IMR-90 (cell line): ENCODE results near the gene WWC1. TPM values are rescaled to one million over a fixed set of nuclear protein-coding genes. Genes with fewer than 3 reads are reported as not detected.

Source experiments
- ATAC-seq: fragments of 200-7000 bp; cut with Tn5 transposase; 2 replicates; pipeline ENCODE4 v1.9.1; 2020; ENCODE audit warnings: low read depth, mild to moderate bottlenecking, moderate library complexity
- BruUV-seq: library from RNA; stranded (reverse); fragments of 400-500 nt; replicated peaks from 2 replicates; lab custom pipeline; 2021; lab: Mats Ljungman, UMichigan
- CTCF ChIA-PET: fragments of 300-600 bp; formaldehyde crosslinking; extraction: SDS; loops from one replicate; lab custom pipeline; 2021; ENCODE audit warnings: antibody characterized with exemption; lab: Yijun Ruan, JAX
- POLR2A ChIA-PET: fragments of 300-600 bp; sonication (Branson Sonifier 250); formaldehyde crosslinking; loops from one replicate; lab custom pipeline; 2022; ENCODE audit warnings: antibody characterized with exemption; ENCODE audit not compliant: unreplicated experiment; lab: Charles Lee
- DNase-seq: peaks from one replicate; pipeline ENCODE4 v3.0.0; 2013
- H2AFZ ChIP-seq: replicated peaks from 2 replicates; pipeline ENCODE3; 2013; ENCODE audit warnings: low read length, mild to moderate bottlenecking; ENCODE audit not compliant: poor library complexity
- H2AK5ac ChIP-seq: 2 replicates; pipeline ENCODE4 v1.6.1; 2013; ENCODE audit warnings: low read depth, low read length, inconsistent platforms
- H2AK9ac ChIP-seq: replicated peaks from 2 replicates; pipeline ENCODE3; 2013; ENCODE audit warnings: mild to moderate bottlenecking, low read depth, low read length, moderate library complexity; ENCODE audit not compliant: poor library complexity
- H2BK120ac ChIP-seq: 2 replicates; pipeline ENCODE4 v1.6.1; 2013; ENCODE audit warnings: low read depth, low read length, inconsistent platforms
- H2BK15ac ChIP-seq: 3 replicates; pipeline ENCODE4 v1.6.1; 2013; ENCODE audit warnings: low read depth, low read length, inconsistent platforms
- H2BK20ac ChIP-seq: 2 replicates; pipeline ENCODE4 v1.6.1; 2013; ENCODE audit warnings: low read depth, mild to moderate bottlenecking, inconsistent platforms, low read length, moderate library complexity
- H2BK5ac ChIP-seq: 2 replicates; pipeline ENCODE4 v1.6.1; 2013; ENCODE audit warnings: mild to moderate bottlenecking, low read depth, low read length, inconsistent platforms; ENCODE audit not compliant: poor library complexity, severe bottlenecking
- H3K14ac ChIP-seq: replicated peaks from 2 replicates; pipeline ENCODE4 v1.6.1; 2013; ENCODE audit warnings: low read depth, low read length, inconsistent platforms
- H3K18ac ChIP-seq: 2 replicates; pipeline ENCODE4 v1.6.1; 2013; ENCODE audit warnings: low read depth, low read length, control low read depth
- H3K23ac ChIP-seq: 2 replicates; pipeline ENCODE4 v1.6.1; 2013; ENCODE audit warnings: low read depth, low read length, inconsistent platforms
- H3K27ac ChIP-seq: 2 replicates; pipeline ENCODE4 v1.5.1; 2013; ENCODE audit warnings: mild to moderate bottlenecking, control low read depth, low read length; ENCODE audit not compliant: insufficient read depth
- H3K27me3 ChIP-seq: 2 replicates; pipeline ENCODE4 v1.6.1; 2013; ENCODE audit warnings: low read length; ENCODE audit not compliant: control insufficient read depth, insufficient read depth
- H3K36me3 ChIP-seq: 2 replicates; pipeline ENCODE4 v1.6.1; 2013; ENCODE audit warnings: low read length, mixed read lengths; ENCODE audit not compliant: control insufficient read depth, insufficient read depth
- H3K4ac ChIP-seq: 2 replicates; pipeline ENCODE4 v1.6.1; 2013; ENCODE audit warnings: low read depth, low read length, inconsistent platforms
- H3K4me1 ChIP-seq: 2 replicates; pipeline ENCODE4 v1.6.1; 2013; ENCODE audit warnings: low read length, mixed read lengths; ENCODE audit not compliant: control insufficient read depth, insufficient read depth
- H3K4me2 ChIP-seq: 2 replicates; pipeline ENCODE4 v1.6.1; 2013; ENCODE audit warnings: low read depth, mild to moderate bottlenecking, control low read depth, low read length, moderate library complexity
- H3K4me3 ChIP-seq: 2 replicates; pipeline ENCODE4 v1.5.1; 2013; ENCODE audit warnings: low read depth, mild to moderate bottlenecking, control low read depth, low read length, moderate library complexity; ENCODE audit not compliant: insufficient read depth
- H3K56ac ChIP-seq: 2 replicates; pipeline ENCODE4 v1.6.1; 2013; ENCODE audit warnings: low read length, inconsistent platforms; ENCODE audit not compliant: insufficient read depth; ENCODE audit errors: extremely low read depth
- H3K79me1 ChIP-seq, 2 experiments: 2 replicates each; pipeline ENCODE4 v1.6.1; 2013; ENCODE audit warnings: low read length in 2 of 2, inconsistent platforms in 1 of 2, low read depth in 1 of 2
- H3K9ac ChIP-seq: 2 replicates; pipeline ENCODE4 v1.6.1; 2013; ENCODE audit warnings: low read depth, low read length, control low read depth
- H3K9me1 ChIP-seq: 2 replicates; pipeline ENCODE4 v1.6.1; 2013; ENCODE audit warnings: low read length, inconsistent platforms; ENCODE audit not compliant: insufficient read depth
- H3K9me3 ChIP-seq: 2 replicates; pipeline ENCODE4 v1.6.1; 2013; ENCODE audit warnings: low read length; ENCODE audit not compliant: control insufficient read depth, insufficient read depth
- H4K20me1 ChIP-seq: 2 replicates; pipeline ENCODE4 v1.6.1; 2013; ENCODE audit warnings: low read length, inconsistent platforms; ENCODE audit not compliant: insufficient read depth
- H4K5ac ChIP-seq: 2 replicates; pipeline ENCODE4 v1.6.1; 2013; ENCODE audit warnings: mild to moderate bottlenecking, low read depth, low read length, control low read depth
- H4K8ac ChIP-seq, 2 experiments: 2 replicates each; pipeline ENCODE4 v1.6.1; 2013; ENCODE audit warnings: low read depth in 2 of 2, low read length in 2 of 2, control low read depth in 1 of 2, inconsistent platforms in 1 of 2
- H4K91ac ChIP-seq: 2 replicates; pipeline ENCODE4 v1.6.1; 2013; ENCODE audit warnings: low read depth, low read length, inconsistent platforms; ENCODE audit not compliant: insufficient read depth
- FOS ChIP-seq: fragments of 150-350 bp; IDR thresholded peaks from 2 replicates; pipeline ENCODE4 v1.6.1; 2016; ENCODE audit warnings: low read depth, low read length
- WGBS, 2 experiments: methylation state at CpG; one replicate each; pipeline versions ENCODE4 v1.1.5 to v1.1.7; 2013; ENCODE audit warnings: missing lambda C conversion rate in 2 of 2; ENCODE audit not compliant: insufficient read length in 1 of 2; ENCODE audit errors: extremely low coverage in 2 of 2; 5-methylcytosine and 5-hydroxymethylcytosine counted together
- dilution Hi-C: fragments of 300-500 bp; cut with HindIII; formaldehyde crosslinking; loops from one replicate; pipeline ENCODE4 v1.14.3; 2018; ENCODE audit warnings: low sequenced_read_pairs; ENCODE audit not compliant: unreplicated experiment
- in situ Hi-C: fragments of 300-500 bp; cut with MboI; formaldehyde crosslinking; loops from 3 replicates; pipeline ENCODE4 v1.14.3; 2019; ENCODE audit warnings: low sequenced_read_pairs, inconsistent platforms, mixed read lengths
- intact Hi-C: fragments of 100-400 bp; cut with micrococcal nuclease; formaldehyde crosslinking; loops from 2 replicates; pipeline ENCODE4 v1.10.0; 2022
- polyA plus RNA-seq, 3 experiments: library from polyadenylated mRNA; depleted of rRNA; stranded (reverse); fragments of >200 nt; gene quantifications; 2 replicates each; pipeline ENCODE4 v1.2.3, GENCODE V29; 2012; ENCODE audit warnings: low replicate concordance in 1 of 3
- total RNA-seq: library from RNA; depleted of rRNA; stranded (reverse); fragments of >200 nt; gene quantifications from 2 replicates; pipeline ENCODE4 v1.2.3, GENCODE V29; 2012

The WWC1 gene
- total and polyA plus RNA-seq, 2 of the 4 experiments (the other 2 are of a cell fraction): 9.1 to 10.3 TPM

- Histone ChIP-seq H4K8ac (no peak overlapping the region), H3K14ac (no peak overlapping the region), H2BK120ac (no peak overlapping the region), H2AK9ac (no peak overlapping the region), H3K4ac (no peak overlapping the region), H3K4me3 (no peak overlapping the region), H3K79me1 (no peaks in the 10 kb centered on the region), H3K27ac (no peak overlapping the region), H3K56ac (no peak overlapping the region), H3K36me3 (no peaks in the 10 kb centered on the region), H4K20me1 (no peaks in the 10 kb centered on the region), H2AFZ (no peak overlapping the region), H3K9me3 (no peaks in the 10 kb centered on the region), H3K4me2 (no peak overlapping the region), H2BK15ac (no peak overlapping the region), H2BK20ac (no peak overlapping the region), H3K18ac (no peak overlapping the region), H4K91ac (no peak overlapping the region), H3K9ac (no peak overlapping the region), H2BK5ac (no peak overlapping the region), H3K27me3 (no peaks in the 10 kb centered on the region), H3K23ac (no peak overlapping the region), H3K4me1 (no peaks in the 10 kb centered on the region), H2AK5ac (no peak overlapping the region), H3K9me1 (no peaks in the 10 kb centered on the region), H4K5ac (no peak overlapping the region)
- ATAC-seq (no peak), DNase-seq (no peak)
- no peak for TF ChIP-seq FOS
- no TSS peak for BruUV-seq
- WGBS, 2 experiments: no CpG with 5 or more reads among the region's 3 CpGs
- dilution Hi-C loops: no loop called here
- ChIA-PET POLR2A (no interaction called here), CTCF (no interaction called here)
- in situ Hi-C loops: no loop called here
- intact Hi-C loops: no loop called here
Measured at GRCh38 chr5:168480601-168481000, 189.2 kb downstream of the WWC1 start.
